ENCODE data around the gene CD6.

The CD6 gene

GRCh38 chr11:60971520-60971919 lies at the start of gene CD6:
Gene CD6 (plus strand): TSS chr11:60971680. CDS start chr11:60971866, 186 bp downstream.
- DNase-seq = no peak
- intact Hi-C loops (cut with DNase I; ENCODE audit: low total_unique reads) = no loop called here
- no peaks in the 10 kb centered on the region for H3K36me3 ChIP-seq
- no peak for TF ChIP-seq CTCF (IDR thresholded peaks at IDR 0.05)
- H3K27ac ChIP-seq = no peak within 1 kb of the TSS
- no peak within 1 kb of the TSS for H3K4me3 ChIP-seq
- peaks cover 0 to 16% of the 10 kb centered on the region in 2 donors for H3K27me3 ChIP-seq
- H3K4me1 ChIP-seq = no peaks in the 10 kb centered on the region
- H3K9me3 ChIP-seq = peaks cover 0 to 4% (median 0%) of the 10 kb centered on the region in 3 donors

- Histone ChIP-seq H3K4me3 (no peak overlapping the region), H3K27me3 (peaks cover 0 to 31% of the 10 kb centered on the region in 2 donors), H3K27ac (no peak overlapping the region), H3K36me3 (peaks cover 35 to 40% (median 38%) of the 10 kb centered on the region in 3 donors), H3K9me3 (no peaks in the 10 kb centered on the region), H3K4me1 (peaks cover 0 to 43% (median 24%) of the 10 kb centered on the region in 4 donors)
- intact Hi-C loops (cut with DNase I; ENCODE audit: low total_unique reads) = loop anchor here (10.0 kb wide), 1 partner anchor 203 kb away; no protein-coding TSS in a partner anchor
- no peak for TF ChIP-seq CTCF (IDR thresholded peaks at IDR 0.05)
- no peak for DNase-seq
Observed at GRCh38 chr11:60921777-60922335, 49.6 kb upstream of the CD6 start.

GRCh38 chr11:60922906-60923305 lies 48.6 kb upstream of the CD6 start:
- DNase-seq = no peak
- Histone ChIP-seq H3K9me3 (no peaks in the 10 kb centered on the region), H3K27me3 (peaks cover 0 to 31% of the 10 kb centered on the region in 2 donors), H3K4me1 (peaks cover 0 to 37% (median 21%) of the 10 kb centered on the region in 4 donors), H3K36me3 (peaks cover 35 to 40% (median 38%) of the 10 kb centered on the region in 3 donors), H3K27ac (no peak overlapping the region), H3K4me3 (no peak overlapping the region)
- intact Hi-C loops (cut with DNase I; ENCODE audit: low total_unique reads) = loop anchor here (10.0 kb wide), 1 partner anchor 202 kb away; no protein-coding TSS in a partner anchor
- no peak for TF ChIP-seq CTCF (IDR thresholded peaks at IDR 0.05)

DNA sequence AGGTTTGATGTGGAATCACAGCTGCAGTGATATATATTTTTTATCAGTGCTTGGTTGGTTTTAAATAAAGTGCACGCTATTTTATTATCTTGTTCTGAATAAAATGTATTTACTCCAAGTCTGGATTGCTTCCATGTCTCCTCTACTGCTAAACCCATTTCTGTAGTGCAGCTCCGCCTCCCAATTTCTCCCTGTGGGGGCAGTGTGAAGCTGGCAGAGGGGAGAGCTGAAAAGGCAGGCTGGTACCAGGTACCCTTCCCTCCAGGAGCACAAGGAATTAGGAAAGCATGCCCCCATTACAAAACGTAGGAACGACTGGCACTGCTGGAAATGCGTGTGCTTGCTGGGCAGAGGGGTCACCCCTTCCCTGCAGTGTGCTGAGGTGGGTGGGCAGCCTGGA lies 48.2 kb upstream of the CD6 start:
- no peaks in the 10 kb centered on the region for H3K9me3 ChIP-seq
- no peak overlapping the region for H3K4me3 ChIP-seq
- intact Hi-C loops (cut with DNase I; ENCODE audit: low total_unique reads) = loop anchor here (10.0 kb wide), 1 partner anchor 201 kb away; no protein-coding TSS in a partner anchor
- peaks cover 0 to 37% (median 20%) of the 10 kb centered on the region in 4 donors for H3K4me1 ChIP-seq
- H3K27me3 ChIP-seq = peaks cover 0 to 31% of the 10 kb centered on the region in 2 donors
- H3K36me3 ChIP-seq = peaks cover 35 to 40% (median 38%) of the 10 kb centered on the region in 3 donors
- H3K27ac ChIP-seq = no peak overlapping the region
- no peak for DNase-seq
- TF ChIP-seq CTCF (IDR thresholded peaks at IDR 0.05) = no peak

GRCh38 chr11:60923800-60924109 lies 47.7 kb upstream of the CD6 start:
- H3K36me3 ChIP-seq = peaks cover 35 to 40% (median 38%) of the 10 kb centered on the region in 3 donors
- H3K27me3 ChIP-seq = peaks cover 0 to 31% of the 10 kb centered on the region in 2 donors
- TF ChIP-seq CTCF (IDR thresholded peaks at IDR 0.05) = no peak
- no peak for DNase-seq
- H3K4me3 ChIP-seq = no peak overlapping the region
- peaks cover 0 to 34% (median 20%) of the 10 kb centered on the region in 4 donors for H3K4me1 ChIP-seq
- intact Hi-C loops (cut with DNase I; ENCODE audit: low total_unique reads) = loop anchor here (10.0 kb wide), 1 partner anchor 201 kb away; no protein-coding TSS in a partner anchor
- H3K9me3 ChIP-seq = no peaks in the 10 kb centered on the region
- no peak overlapping the region for H3K27ac ChIP-seq
